IMR-90 (cell line): ENCODE data around the gene RFTN1. TPM values are rescaled to one million over a fixed set of nuclear protein-coding genes. Genes with fewer than 3 reads are reported as not detected.
A peak's percentile ranks its signal among the peaks of the same experiment; 100 is the strongest.

Source experiments
- ATAC-seq: fragments of 200-7000 bp; cut with Tn5 transposase; 2 replicates; pipeline ENCODE4 v1.9.1; 2020; ENCODE audit warnings: low read depth, mild to moderate bottlenecking, moderate library complexity
- BruUV-seq: library from RNA; stranded (reverse); fragments of 400-500 nt; replicated peaks from 2 replicates; lab custom pipeline; 2021; lab: Mats Ljungman, UMichigan
- CTCF ChIA-PET: fragments of 300-600 bp; formaldehyde crosslinking; extraction: SDS; loops from one replicate; lab custom pipeline; 2021; ENCODE audit warnings: antibody characterized with exemption; lab: Yijun Ruan, JAX
- POLR2A ChIA-PET: fragments of 300-600 bp; sonication (Branson Sonifier 250); formaldehyde crosslinking; loops from one replicate; lab custom pipeline; 2022; ENCODE audit warnings: antibody characterized with exemption; ENCODE audit not compliant: unreplicated experiment; lab: Charles Lee
- DNase-seq: peaks from one replicate; pipeline ENCODE4 v3.0.0; 2013
- H2AFZ ChIP-seq: replicated peaks from 2 replicates; pipeline ENCODE3; 2013; ENCODE audit warnings: low read length, mild to moderate bottlenecking; ENCODE audit not compliant: poor library complexity
- H2AK5ac ChIP-seq: 2 replicates; pipeline ENCODE4 v1.6.1; 2013; ENCODE audit warnings: low read depth, low read length, inconsistent platforms
- H2AK9ac ChIP-seq: replicated peaks from 2 replicates; pipeline ENCODE3; 2013; ENCODE audit warnings: mild to moderate bottlenecking, low read depth, low read length, moderate library complexity; ENCODE audit not compliant: poor library complexity
- H2BK120ac ChIP-seq: 2 replicates; pipeline ENCODE4 v1.6.1; 2013; ENCODE audit warnings: low read depth, low read length, inconsistent platforms
- H2BK15ac ChIP-seq: 3 replicates; pipeline ENCODE4 v1.6.1; 2013; ENCODE audit warnings: low read depth, low read length, inconsistent platforms
- H2BK20ac ChIP-seq: 2 replicates; pipeline ENCODE4 v1.6.1; 2013; ENCODE audit warnings: low read depth, mild to moderate bottlenecking, inconsistent platforms, low read length, moderate library complexity
- H2BK5ac ChIP-seq: 2 replicates; pipeline ENCODE4 v1.6.1; 2013; ENCODE audit warnings: mild to moderate bottlenecking, low read depth, low read length, inconsistent platforms; ENCODE audit not compliant: poor library complexity, severe bottlenecking
- H3K14ac ChIP-seq: replicated peaks from 2 replicates; pipeline ENCODE4 v1.6.1; 2013; ENCODE audit warnings: low read depth, low read length, inconsistent platforms
- H3K18ac ChIP-seq: 2 replicates; pipeline ENCODE4 v1.6.1; 2013; ENCODE audit warnings: low read depth, low read length, control low read depth
- H3K23ac ChIP-seq: 2 replicates; pipeline ENCODE4 v1.6.1; 2013; ENCODE audit warnings: low read depth, low read length, inconsistent platforms
- H3K27ac ChIP-seq: 2 replicates; pipeline ENCODE4 v1.5.1; 2013; ENCODE audit warnings: mild to moderate bottlenecking, control low read depth, low read length; ENCODE audit not compliant: insufficient read depth
- H3K27me3 ChIP-seq: 2 replicates; pipeline ENCODE4 v1.6.1; 2013; ENCODE audit warnings: low read length; ENCODE audit not compliant: control insufficient read depth, insufficient read depth
- H3K36me3 ChIP-seq: 2 replicates; pipeline ENCODE4 v1.6.1; 2013; ENCODE audit warnings: low read length, mixed read lengths; ENCODE audit not compliant: control insufficient read depth, insufficient read depth
- H3K4ac ChIP-seq: 2 replicates; pipeline ENCODE4 v1.6.1; 2013; ENCODE audit warnings: low read depth, low read length, inconsistent platforms
- H3K4me1 ChIP-seq: 2 replicates; pipeline ENCODE4 v1.6.1; 2013; ENCODE audit warnings: low read length, mixed read lengths; ENCODE audit not compliant: control insufficient read depth, insufficient read depth
- H3K4me2 ChIP-seq: 2 replicates; pipeline ENCODE4 v1.6.1; 2013; ENCODE audit warnings: low read depth, mild to moderate bottlenecking, control low read depth, low read length, moderate library complexity
- H3K4me3 ChIP-seq: 2 replicates; pipeline ENCODE4 v1.5.1; 2013; ENCODE audit warnings: low read depth, mild to moderate bottlenecking, control low read depth, low read length, moderate library complexity; ENCODE audit not compliant: insufficient read depth
- H3K56ac ChIP-seq: 2 replicates; pipeline ENCODE4 v1.6.1; 2013; ENCODE audit warnings: low read length, inconsistent platforms; ENCODE audit not compliant: insufficient read depth; ENCODE audit errors: extremely low read depth
- H3K79me1 ChIP-seq, 2 experiments: 2 replicates each; pipeline ENCODE4 v1.6.1; 2013; ENCODE audit warnings: low read length in 2 of 2, inconsistent platforms in 1 of 2, low read depth in 1 of 2
- H3K9ac ChIP-seq: 2 replicates; pipeline ENCODE4 v1.6.1; 2013; ENCODE audit warnings: low read depth, low read length, control low read depth
- H3K9me1 ChIP-seq: 2 replicates; pipeline ENCODE4 v1.6.1; 2013; ENCODE audit warnings: low read length, inconsistent platforms; ENCODE audit not compliant: insufficient read depth
- H3K9me3 ChIP-seq: 2 replicates; pipeline ENCODE4 v1.6.1; 2013; ENCODE audit warnings: low read length; ENCODE audit not compliant: control insufficient read depth, insufficient read depth
- H4K20me1 ChIP-seq: 2 replicates; pipeline ENCODE4 v1.6.1; 2013; ENCODE audit warnings: low read length, inconsistent platforms; ENCODE audit not compliant: insufficient read depth
- H4K5ac ChIP-seq: 2 replicates; pipeline ENCODE4 v1.6.1; 2013; ENCODE audit warnings: mild to moderate bottlenecking, low read depth, low read length, control low read depth
- H4K8ac ChIP-seq, 2 experiments: 2 replicates each; pipeline ENCODE4 v1.6.1; 2013; ENCODE audit warnings: low read depth in 2 of 2, low read length in 2 of 2, control low read depth in 1 of 2, inconsistent platforms in 1 of 2
- H4K91ac ChIP-seq: 2 replicates; pipeline ENCODE4 v1.6.1; 2013; ENCODE audit warnings: low read depth, low read length, inconsistent platforms; ENCODE audit not compliant: insufficient read depth
- BHLHE40 ChIP-seq: fragments of 150-350 bp; IDR thresholded peaks from 2 replicates; pipeline ENCODE4 v1.6.1; 2016; ENCODE audit warnings: mild to moderate bottlenecking, low read depth, low read length
- CEBPB ChIP-seq: IDR thresholded peaks from 2 replicates; pipeline ENCODE4 v1.6.1; 2012; ENCODE audit warnings: low read depth, low read length, improper control_type of control experiment
- CHD1 ChIP-seq: IDR thresholded peaks from 2 replicates; pipeline ENCODE4 v1.6.1; 2012; ENCODE audit warnings: low read depth, low read length, improper control_type of control experiment
- CTCF ChIP-seq: conservative IDR thresholded peaks from 2 replicates; pipeline ENCODE4 v1.5.1; 2012; ENCODE audit warnings: mild to moderate bottlenecking, low read depth, low read length, improper control_type of control experiment
- ELK1 ChIP-seq: fragments of 150-350 bp; IDR thresholded peaks from 2 replicates; pipeline ENCODE4 v1.6.1; 2016; ENCODE audit warnings: low read depth, mild to moderate bottlenecking, low read length, moderate library complexity, borderline replicate concordance
- FOS ChIP-seq: fragments of 150-350 bp; IDR thresholded peaks from 2 replicates; pipeline ENCODE4 v1.6.1; 2016; ENCODE audit warnings: low read depth, low read length
- MAFK ChIP-seq: IDR thresholded peaks from 2 replicates; pipeline ENCODE4 v1.6.1; 2012; ENCODE audit warnings: low read depth, low read length, improper control_type of control experiment
- MAZ ChIP-seq: IDR thresholded peaks from 2 replicates; pipeline ENCODE4 v1.6.1; 2012; ENCODE audit warnings: low read depth, mild to moderate bottlenecking, low read length, improper control_type of control experiment, moderate library complexity, borderline replicate concordance
- MXI1 ChIP-seq: IDR thresholded peaks from 2 replicates; pipeline ENCODE4 v1.6.1; 2012; ENCODE audit warnings: low read depth, mild to moderate bottlenecking, low read length, moderate library complexity, borderline replicate concordance
- NFE2L2 ChIP-seq: fragments of 150-350 bp; IDR thresholded peaks from 2 replicates; pipeline ENCODE4 v1.6.1; 2016; ENCODE audit warnings: low read depth, mild to moderate bottlenecking, low read length
- POLR2A ChIP-seq: IDR thresholded peaks from 2 replicates; pipeline ENCODE4 v1.6.1; 2012; ENCODE audit warnings: mild to moderate bottlenecking, low read depth, low read length
- RAD21 ChIP-seq: IDR thresholded peaks from 2 replicates; pipeline ENCODE4 v1.6.1; 2012; ENCODE audit warnings: low read length, improper control_type of control experiment
- RCOR1 ChIP-seq: IDR thresholded peaks from 2 replicates; pipeline ENCODE4 v1.6.1; 2012; ENCODE audit warnings: mild to moderate bottlenecking, low read length, improper control_type of control experiment; ENCODE audit not compliant: insufficient replicate concordance
- RFX5 ChIP-seq: IDR thresholded peaks from 2 replicates; pipeline ENCODE4 v1.8.0; 2012; ENCODE audit warnings: low read depth, mild to moderate bottlenecking, low read length, moderate library complexity
- SMC3 ChIP-seq: fragments of 150-350 bp; IDR thresholded peaks from 2 replicates; pipeline ENCODE4 v1.6.1; 2016; ENCODE audit warnings: low read depth, mild to moderate bottlenecking, antibody characterized with exemption, low read length, moderate library complexity
- USF2 ChIP-seq: fragments of 150-350 bp; IDR thresholded peaks from 2 replicates; pipeline ENCODE4 v1.6.1; 2017; ENCODE audit warnings: mild to moderate bottlenecking, antibody characterized with exemption, low read length, low read depth
- WGBS, 2 experiments: methylation state at CpG; one replicate each; pipeline versions ENCODE4 v1.1.5 to v1.1.7; 2013; ENCODE audit warnings: missing lambda C conversion rate in 2 of 2; ENCODE audit not compliant: insufficient read length in 1 of 2; ENCODE audit errors: extremely low coverage in 2 of 2; 5-methylcytosine and 5-hydroxymethylcytosine counted together
- dilution Hi-C: fragments of 300-500 bp; cut with HindIII; formaldehyde crosslinking; loops from one replicate; pipeline ENCODE4 v1.14.3; 2018; ENCODE audit warnings: low sequenced_read_pairs; ENCODE audit not compliant: unreplicated experiment
- in situ Hi-C: fragments of 300-500 bp; cut with MboI; formaldehyde crosslinking; loops from 3 replicates; pipeline ENCODE4 v1.14.3; 2019; ENCODE audit warnings: low sequenced_read_pairs, inconsistent platforms, mixed read lengths
- intact Hi-C: fragments of 100-400 bp; cut with micrococcal nuclease; formaldehyde crosslinking; loops from 2 replicates; pipeline ENCODE4 v1.10.0; 2022
- polyA plus RNA-seq, 3 experiments: library from polyadenylated mRNA; depleted of rRNA; stranded (reverse); fragments of >200 nt; gene quantifications; 2 replicates each; pipeline ENCODE4 v1.2.3, GENCODE V29; 2012; ENCODE audit warnings: low replicate concordance in 1 of 3
- total RNA-seq: library from RNA; depleted of rRNA; stranded (reverse); fragments of >200 nt; gene quantifications from 2 replicates; pipeline ENCODE4 v1.2.3, GENCODE V29; 2012

RFTN1 gene
- total and polyA plus RNA-seq, 2 of the 4 experiments (the other 2 are of a cell fraction), result 45.0 to 52.0 TPM

- H3K56ac ChIP-seq, result no peak overlapping the region
- CTCF ChIA-PET, result no interaction called here
- in situ Hi-C loops, result no loop called here
Observed at GRCh38 chr3:16380421-16380820, 133.1 kb downstream of the RFTN1 start.

More at GRCh38 chr3:16380421-16380820, 133.1 kb downstream of the RFTN1 start:
- Histone ChIP-seq H3K9me3 (peaks cover 6% of the 10 kb centered on the region; the same call in 1 of the 2 replicates), H4K8ac (no peak overlapping the region), H2AK5ac (peak overlapping the region; percentile 33), H3K18ac (no peak overlapping the region), H4K91ac (no peak overlapping the region; the same call in 1 of the 2 replicates), H3K9ac (no peak overlapping the region), H3K4me1 (peaks cover 23% of the 10 kb centered on the region), H3K4ac (0 out of 2 replicates have a peak overlapping the region, but pooled peaks have one; percentile 38), H3K4me3 (no peak overlapping the region), H2AFZ (no peak overlapping the region), H2BK120ac (0 out of 2 replicates have a peak overlapping the region, but pooled peaks have one; percentile 9), H2BK15ac (peak overlapping the region; percentile 74; the same call in 1 of the 3 replicates), H2AK9ac (no peak overlapping the region), H3K14ac (no peak overlapping the region), H3K23ac (no peak overlapping the region), H3K36me3 (peaks cover 24% of the 10 kb centered on the region), H3K4me2 (no peak overlapping the region), H2BK5ac (no peak overlapping the region), H4K20me1 (peaks cover 15% of the 10 kb centered on the region; the same call in 1 of the 2 replicates), H3K9me1 (peaks cover 18% of the 10 kb centered on the region), H3K27ac (no peak overlapping the region), H2BK20ac (no peak overlapping the region), H4K5ac (no peak overlapping the region), H3K79me1 (peaks cover 28 to 63% of the 10 kb centered on the region in 2 experiments), H3K27me3 (no peaks in the 10 kb centered on the region)
- ATAC-seq, result no peak
- no peak for DNase-seq
- POLR2A ChIA-PET, result no interaction called here
- dilution Hi-C loops (no loop called here), intact Hi-C loops (no loop called here)
- WGBS, 2 experiments, result 100% methylated on average over 1 of the region's 1 CpG; no CpG with 5 or more reads in 1 of the 2 experiments
- BruUV-seq, result no TSS peak
- no peak for TF ChIP-seq USF2
- TF ChIP-seq RAD21, result no peak
- TF ChIP-seq CEBPB, result no peak
- no peak for TF ChIP-seq CHD1
- TF ChIP-seq RFX5, result no peak
- TF ChIP-seq RCOR1, result no peak
- no peak for TF ChIP-seq SMC3
- TF ChIP-seq NFE2L2, result no peak
- TF ChIP-seq MXI1, result no peak
- TF ChIP-seq MAFK, result no peak
- no peak for TF ChIP-seq MAZ
- TF ChIP-seq ELK1, result no peak
- TF ChIP-seq FOS, result no peak
- no peak for TF ChIP-seq CTCF
- TF ChIP-seq POLR2A, result no peak
- TF ChIP-seq BHLHE40, result no peak
